GM13977 (cell line): ENCODE measurements around the gene ARL3.

Source experiments
- DNase-seq: peaks from one replicate; pipeline ENCODE4 v3.0.0; 2012; ENCODE audit warnings: low spot score
- CTCF ChIP-seq: IDR thresholded peaks from 2 replicates; pipeline ENCODE4 v1.5.1; 2012; ENCODE audit warnings: mild to moderate bottlenecking, control low read depth; ENCODE audit not compliant: insufficient read depth; ENCODE audit errors: extremely low read depth, missing control alignments
- in situ Hi-C: fragments of 300-500 bp; cut with MboI; formaldehyde crosslinking; loops from one replicate; pipeline ENCODE4 v1.12.0; 2022; ENCODE audit warnings: low sequenced_read_pairs, low pct_unique_long_range_greater_than_20kb, mixed read lengths, inconsistent platforms; ENCODE audit not compliant: unreplicated experiment

The ARL3 gene

GRCh38 chr10:102691285-102692066 lies 22.7 kb downstream of the ARL3 start:
- no peak for DNase-seq
- in situ Hi-C loops: no loop called here
- TF ChIP-seq CTCF: no peak

DNA sequence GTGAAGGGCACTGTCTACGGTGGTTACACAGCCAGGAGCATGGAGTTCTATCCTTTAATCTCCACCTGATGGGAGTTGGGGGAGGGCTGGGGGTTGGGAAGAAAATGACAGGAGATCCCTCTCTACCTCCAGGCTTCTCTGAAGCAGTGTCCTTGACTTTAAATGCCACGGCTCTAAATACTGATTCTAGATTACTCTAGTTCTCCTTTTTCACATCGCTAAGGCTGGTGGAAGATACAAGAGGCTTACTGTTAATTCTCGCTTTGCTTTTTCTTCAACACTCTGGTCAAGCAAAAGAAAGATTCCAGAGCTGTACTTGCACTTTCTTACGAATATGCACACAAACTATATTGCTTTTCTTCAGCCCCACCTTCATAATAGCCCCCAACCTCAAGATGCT lies 30.5 kb downstream of the ARL3 start:
- in situ Hi-C loops: no loop called here
- DNase-seq: no peak
- TF ChIP-seq CTCF: no peak

DNA sequence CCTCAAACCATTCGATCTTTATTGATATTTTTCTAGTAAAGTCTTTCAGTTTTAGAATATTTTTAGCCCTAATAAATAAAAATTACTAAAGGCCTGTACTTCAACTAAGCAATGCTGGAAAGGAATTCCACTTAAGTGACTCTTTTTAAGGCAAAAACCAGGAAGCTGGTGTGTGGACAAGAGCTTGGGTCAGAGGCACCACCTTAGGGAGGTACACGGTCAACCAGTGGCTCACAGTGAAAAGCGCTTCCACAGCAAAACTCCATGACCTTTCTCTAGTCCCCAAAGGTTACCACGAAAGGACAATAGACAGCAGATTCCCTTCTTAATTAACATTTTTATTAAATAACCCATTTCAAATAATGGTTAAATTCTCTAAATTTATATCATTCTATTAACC lies 31.2 kb downstream of the ARL3 start:
- no peak for TF ChIP-seq CTCF
- in situ Hi-C loops: no loop called here
- DNase-seq: no peak

DNA sequence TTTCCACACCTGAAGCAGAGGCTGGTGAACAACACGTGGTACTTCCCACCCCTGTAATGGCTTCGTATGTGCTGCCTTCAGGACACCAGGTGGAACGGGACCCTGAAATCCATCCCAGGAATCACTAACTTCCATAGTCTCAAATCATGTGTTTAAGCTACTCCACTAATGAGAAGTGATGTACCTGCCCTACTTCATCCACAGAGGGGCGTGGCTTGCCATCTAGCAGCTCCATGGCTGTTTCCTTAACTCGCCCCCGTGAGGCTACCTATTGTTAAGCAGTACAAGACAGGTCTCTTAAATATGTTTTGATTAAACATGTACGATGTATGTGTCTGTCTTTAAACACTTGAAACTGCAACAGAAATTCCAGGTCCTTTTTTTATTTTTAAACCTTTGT lies 31.8 kb downstream of the ARL3 start:
- DNase-seq: no peak
- in situ Hi-C loops: no loop called here
- no peak for TF ChIP-seq CTCF

GRCh38 chr10:102681696-102682095 lies 32.5 kb downstream of the ARL3 start:
- in situ Hi-C loops: no loop called here
- no peak for DNase-seq

GRCh38 chr10:102679596-102679995 lies 34.6 kb downstream of the ARL3 start:
- DNase-seq: no peak
- no peak for TF ChIP-seq CTCF
- in situ Hi-C loops: no loop called here

More at GRCh38 chr10:102681696-102682095, 32.5 kb downstream of the ARL3 start:
- no peak for TF ChIP-seq CTCF

DNA sequence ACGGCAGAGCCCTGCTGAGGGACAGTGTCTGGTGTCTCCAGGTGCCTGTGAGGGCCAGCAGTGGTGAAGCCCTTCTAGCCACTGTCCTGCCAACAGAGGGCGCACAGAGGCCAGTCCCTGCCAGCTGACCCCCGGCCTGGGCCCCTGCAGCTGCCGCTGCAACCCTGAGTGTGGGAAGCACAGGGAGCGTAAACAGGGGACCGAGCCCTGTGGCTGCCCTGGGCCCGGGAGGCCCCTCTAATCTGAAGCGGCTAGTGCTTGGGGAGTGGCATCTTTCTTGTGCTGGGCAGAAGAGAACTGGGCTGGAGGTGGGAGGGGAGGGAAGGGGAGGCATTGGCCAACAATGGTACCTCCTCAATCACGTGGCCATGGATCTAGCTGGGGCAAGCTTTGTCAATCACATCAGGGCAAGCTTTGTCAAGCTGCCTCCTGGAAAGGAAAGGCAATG lies 35.3 kb downstream of the ARL3 start:
- peak; percentile 81 for TF ChIP-seq CTCF
- in situ Hi-C loops: no loop called here
- DNase-seq: no peak
